ENCODE measurements around the gene ACTR1A.

The ACTR1A gene

DNA sequence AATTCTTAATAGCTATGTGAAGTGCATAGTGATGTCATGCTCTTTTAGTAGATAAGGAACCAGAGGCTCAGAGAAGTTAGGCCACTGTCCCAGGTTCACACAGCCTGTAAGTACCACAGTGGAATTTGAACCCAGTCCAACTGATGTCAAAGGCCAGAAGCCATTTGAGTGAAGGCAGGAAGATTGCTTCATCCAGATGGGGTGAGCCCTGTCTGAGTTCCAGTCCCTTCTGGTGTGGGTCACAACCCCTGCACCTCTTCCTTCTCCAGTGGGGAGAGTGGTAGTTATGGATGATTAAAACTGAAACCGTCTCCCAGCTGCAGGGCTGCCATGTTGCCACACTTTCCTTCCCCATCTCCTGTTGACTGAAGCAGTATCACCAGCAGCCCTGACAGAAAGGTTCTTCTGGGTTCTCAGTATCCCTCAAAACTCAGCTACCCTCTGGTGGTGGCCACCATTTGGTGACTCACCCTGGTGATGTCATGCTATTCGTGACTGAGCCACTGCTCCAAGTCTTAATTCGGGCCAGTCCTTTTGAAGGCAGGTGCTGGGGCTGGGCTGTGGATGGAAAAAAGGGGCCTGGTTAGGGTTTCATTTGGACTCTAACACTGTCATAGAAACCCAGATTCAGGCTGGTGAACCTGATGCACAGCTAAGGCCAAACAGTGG is 49.7 kb downstream of the ACTR1A start:
- no peak for DNase-seq

DNA sequence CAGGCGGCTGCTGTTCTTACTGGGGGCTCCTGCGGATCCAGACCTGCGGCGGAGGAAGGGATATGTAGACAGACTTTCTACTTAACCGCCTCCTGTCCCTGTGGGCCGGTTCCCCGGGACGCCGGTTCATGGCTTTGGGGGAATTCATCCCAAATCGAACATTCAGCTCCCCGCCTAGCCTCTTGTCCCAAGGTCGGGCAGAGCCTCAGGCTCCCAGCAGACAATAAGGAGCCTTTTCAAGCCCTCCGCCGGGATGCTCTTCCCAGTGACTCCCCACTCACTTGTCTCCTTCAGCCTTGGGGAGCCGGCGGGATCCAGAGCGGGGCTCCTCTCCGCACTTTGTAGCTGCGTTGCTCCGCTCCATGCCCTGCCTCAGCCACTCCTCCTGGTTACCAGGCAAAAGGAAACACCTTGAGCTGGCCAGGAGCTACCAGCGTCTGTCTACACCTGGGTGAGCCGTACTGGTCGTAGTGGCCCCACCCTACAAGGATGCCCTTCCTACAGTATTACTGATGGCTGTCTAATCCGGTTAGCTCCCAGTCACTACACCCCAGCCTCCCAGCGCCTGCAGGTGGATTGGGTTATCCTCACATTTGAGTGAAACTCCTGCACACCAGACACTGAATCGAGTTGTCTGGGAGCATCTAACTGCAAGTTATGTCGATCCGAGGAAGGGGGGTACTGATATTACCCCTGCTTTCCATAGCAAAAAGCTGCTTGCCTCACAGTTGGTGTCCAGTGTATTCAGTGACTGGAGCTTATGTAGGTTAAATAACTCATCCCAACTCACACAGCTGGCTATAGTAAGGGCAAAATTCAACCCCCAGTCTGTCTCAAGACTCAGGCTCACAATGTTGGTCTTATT is 51.2 kb downstream of the ACTR1A start, which contains the start of gene C10orf95:
TSS of gene C10orf95 (minus strand) at position 439 of the 865 bp plus-strand sequence. CDS start 450 bp downstream, outside the sequence.
- DNase-seq: no peak

DNA sequence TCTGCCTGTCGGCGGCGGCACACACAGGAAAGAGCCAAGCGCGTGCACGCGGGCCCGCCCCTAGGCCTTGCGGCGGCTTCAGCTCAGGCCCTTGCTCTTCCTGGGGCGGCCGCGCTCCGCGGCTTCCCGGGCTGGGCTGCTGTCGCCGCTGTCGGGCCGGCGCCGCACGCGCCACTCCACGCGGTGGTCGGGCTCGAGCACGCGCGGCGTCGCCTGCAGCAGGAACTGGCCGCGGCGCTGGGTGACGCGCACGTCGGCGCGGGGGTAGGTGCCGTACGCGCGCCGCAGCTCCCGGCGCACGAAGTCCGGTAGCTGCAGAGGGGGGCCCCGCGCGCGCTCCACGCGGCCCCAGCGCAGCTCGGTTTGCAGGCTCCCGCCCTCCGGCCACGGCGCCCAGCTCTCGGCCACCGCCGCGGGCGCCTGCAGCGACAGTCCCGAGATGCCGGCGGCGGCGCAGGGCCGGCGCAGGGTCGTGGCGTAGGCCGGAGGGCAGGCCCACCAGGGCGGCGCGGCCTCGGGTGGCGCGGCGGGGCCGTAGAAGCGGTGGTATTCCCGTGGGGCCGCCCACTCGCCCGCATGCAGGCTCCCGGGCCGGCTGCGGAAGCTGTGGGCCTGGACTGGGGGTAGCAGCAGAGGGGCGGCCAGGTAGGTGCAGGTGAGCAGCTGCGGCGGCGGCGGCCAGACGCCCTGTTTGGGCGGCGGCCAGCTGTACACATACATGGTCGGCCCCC is 52.0 kb downstream of the ACTR1A start:
- DNase-seq: peak; percentile 94

DNA sequence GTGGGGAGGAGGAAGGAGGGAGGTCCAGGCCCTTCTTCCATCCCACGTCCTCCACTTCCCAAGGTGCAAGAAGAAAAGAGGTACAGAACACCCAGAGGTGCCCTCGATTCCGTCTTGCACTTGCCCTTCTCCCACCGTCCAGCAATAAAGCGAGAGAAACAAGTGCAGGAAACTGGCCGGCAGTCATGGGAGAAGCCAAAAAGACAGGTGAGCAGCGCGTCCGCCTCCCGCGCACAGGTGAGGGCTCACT is 52.5 kb downstream of the ACTR1A start:
- no peak for DNase-seq

DNA sequence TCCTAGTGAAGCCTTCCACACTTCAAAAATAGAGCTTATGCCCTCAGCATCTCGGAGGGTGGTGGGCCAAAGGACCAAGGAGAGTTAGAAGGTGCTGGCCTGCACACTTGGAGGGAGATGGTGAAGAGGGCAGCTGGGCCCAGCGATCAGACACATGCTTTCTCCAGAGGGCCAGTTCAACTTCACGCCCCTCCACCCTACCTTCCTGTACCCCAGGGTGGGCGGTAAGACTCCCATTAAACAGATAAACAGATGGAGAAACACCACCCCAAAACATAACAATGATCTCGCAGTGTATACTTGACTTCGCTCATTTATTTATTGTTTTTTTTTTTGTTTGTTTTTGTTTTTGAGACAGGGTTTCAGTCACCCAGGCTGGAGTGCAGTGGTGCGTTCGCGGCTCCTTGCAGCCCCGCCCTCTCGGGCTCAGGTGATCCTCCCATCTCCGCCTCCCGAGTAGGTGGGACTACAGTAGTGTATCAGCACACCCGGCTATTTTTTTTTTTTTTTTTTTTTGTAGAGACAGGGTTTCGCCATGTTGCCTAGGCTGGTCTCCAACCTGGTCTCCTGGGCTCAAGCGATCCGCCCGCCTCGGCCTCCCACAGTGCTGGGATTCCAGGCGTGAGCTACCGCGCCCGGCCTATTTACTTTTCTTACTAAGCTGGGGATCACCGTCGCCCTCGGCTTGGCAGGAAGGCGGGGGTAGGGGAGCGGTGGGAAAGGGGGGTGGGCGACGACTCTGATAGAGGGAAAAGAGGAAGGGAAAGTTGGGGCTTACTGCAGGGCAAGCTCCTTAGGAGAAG is 53.0 kb downstream of the ACTR1A start:
- DNase-seq: peak; percentile 83

DNA sequence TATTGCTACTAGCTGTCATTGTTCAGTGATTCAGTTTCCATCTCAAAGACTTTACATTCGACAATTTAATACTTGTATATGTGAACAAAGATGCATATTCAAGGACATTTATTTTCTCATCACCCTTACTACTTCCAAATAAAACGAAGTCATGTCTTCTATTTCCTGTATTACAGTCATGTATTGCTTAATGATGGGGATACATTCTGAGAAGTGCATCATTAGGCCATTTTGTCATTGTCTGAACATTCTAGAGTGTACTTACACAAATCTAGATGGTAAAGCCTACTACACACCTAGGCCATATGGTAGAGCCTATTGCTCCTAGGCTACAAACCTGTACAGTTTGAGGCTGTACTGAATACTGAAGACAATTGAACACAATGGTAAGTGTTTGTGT is 57.7 kb downstream of the ACTR1A start:
- no peak for DNase-seq

DNA sequence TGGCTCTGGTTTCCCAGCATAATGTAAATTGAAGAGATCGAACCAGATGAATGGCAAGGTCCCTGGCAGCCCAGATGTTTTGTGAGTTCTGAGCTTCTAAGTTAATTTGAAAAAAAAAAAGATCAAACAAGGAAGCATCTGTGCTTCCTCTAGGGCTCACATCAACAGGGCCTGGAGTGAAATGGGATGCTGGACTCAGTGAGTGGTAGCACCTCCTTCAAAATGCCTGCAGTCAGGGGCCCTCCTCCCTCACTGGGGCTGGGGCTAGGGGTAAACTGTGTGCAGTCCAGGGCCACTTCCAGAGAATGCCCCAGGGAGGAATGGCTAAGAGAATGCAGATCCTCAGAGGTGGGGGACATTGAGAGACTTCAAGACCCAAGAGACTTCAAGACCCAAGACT is 64.1 kb downstream of the ACTR1A start:
- no peak for DNase-seq

DNA sequence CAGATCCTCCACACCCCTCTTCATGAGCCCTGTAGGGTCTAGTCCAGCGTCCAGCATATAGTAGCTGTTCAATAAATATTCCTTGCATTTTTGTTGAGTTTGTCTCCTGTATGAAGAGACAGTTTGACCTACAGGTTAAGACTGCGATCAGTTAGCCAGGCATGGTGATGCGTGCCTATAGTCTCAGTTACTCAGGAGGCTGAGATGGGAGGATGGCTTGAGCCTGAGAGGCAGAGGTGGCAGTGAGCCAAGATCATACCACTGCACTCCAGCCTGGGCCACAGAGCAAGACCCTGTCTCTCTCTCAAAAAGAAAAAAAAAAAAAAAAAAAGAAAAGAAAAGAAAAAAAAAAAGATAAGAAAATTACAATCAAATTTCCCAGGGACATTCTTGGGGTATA is 65.0 kb downstream of the ACTR1A start:
- DNase-seq: no peak

DNA sequence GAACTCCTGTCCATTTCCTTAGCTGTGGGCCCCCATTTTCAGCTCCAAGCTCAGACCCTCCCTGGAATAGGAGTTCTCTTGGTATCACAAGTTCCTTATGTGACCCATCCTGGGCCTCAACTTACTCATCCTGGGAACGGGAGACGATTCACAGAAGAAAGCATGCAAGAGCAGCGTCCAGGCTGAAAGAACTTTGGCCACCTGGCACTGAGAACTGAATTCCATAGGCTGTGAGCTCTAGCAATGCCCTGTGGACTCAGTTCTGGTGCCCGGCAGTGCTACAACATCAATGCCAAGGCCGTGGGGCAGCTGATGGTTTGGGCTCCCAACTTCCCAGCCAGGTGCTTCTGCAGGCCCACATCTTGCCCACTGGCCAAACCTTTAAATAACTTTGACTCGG is 66.2 kb downstream of the ACTR1A start:
- DNase-seq: no peak

DNA sequence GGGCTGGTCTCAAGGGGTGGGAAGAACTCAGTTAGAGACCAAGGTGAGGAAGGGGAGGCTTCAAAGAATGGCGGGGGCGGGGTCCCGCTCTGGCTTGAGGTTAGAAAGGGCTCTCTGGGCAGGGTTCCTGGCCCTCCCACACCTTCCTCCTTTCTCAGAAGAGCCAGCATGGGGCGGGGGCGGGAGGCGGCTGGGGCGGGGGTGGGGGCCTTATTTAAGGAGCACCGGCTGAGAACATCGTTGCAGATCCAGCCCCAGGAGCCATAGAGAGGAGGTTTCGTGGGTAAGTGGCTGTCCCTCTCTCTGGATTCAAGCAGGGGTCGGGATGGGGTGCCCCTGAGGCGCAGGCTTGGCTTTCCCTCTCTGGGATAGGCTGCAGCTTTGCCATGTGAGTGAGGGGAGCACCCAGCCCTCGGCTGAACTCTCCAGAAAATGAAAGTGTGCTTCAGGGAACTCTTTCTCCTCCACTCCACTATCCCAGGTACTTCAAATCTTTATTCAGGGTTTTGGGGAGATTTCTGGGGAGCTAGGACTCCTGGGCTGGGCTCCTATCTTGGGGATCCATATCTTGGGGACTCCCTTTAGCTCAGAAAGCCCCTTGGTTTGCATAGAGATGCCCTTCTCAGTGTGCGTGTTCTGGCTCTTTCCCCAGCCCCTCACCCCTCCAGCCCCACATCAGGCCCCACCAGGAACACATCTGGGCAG is 66.8 kb downstream of the ACTR1A start:
- DNase-seq: no peak

DNA sequence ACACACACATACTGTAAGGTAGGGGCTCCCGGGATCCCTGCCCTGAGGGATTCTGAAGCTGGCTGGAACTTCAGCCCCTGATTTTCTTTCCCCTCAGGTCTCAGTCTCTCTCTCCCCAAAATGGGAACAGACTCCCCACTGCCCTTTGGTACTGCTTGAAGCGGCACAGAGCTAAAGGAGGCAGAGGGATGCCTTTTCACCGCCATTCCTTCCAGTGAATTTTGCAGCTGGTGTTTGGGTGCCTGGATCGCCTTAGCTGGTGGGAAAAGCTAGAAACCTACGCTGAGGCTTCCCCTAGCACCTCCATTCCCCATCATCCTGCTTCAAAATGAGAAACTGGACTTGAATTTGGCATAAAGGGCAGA is 67.4 kb downstream of the ACTR1A start:
- DNase-seq: no peak

DNA sequence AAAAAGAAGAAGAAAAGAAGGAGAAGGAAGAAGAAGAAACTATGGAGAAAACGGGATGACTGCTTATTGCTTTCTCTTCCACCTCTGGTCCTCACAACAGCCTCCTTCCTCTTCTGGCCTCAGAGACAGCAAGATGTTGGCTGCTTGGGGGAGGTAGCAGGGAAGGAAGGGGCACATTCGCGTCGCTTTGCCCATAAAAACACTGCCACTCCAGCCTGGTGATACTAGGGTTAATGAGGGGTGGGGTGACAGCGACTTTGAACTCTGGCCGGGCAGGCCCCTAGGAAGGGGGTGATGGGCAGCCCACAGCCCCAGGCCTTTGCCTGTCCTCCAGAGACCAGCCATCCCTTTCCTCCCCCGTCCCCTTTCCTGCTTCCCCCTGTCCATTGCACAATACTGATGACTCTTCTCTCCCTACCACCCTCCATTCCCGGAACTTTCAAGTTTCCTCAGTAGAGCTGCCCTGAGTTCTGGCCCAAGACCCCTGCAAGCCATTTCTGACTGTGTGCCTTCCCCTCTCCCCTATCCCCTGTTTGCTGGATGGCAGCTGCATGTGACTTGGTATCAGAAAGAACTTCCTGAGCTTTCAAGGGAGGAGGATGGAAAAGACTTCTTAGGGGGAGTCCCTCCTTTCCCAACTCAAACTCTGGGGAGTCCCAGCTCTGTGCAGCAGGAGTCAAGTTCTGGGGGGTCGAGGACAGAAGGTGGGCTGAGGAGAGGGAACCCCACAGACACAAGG is 67.9 kb downstream of the ACTR1A start:
- DNase-seq: no peak

DNA sequence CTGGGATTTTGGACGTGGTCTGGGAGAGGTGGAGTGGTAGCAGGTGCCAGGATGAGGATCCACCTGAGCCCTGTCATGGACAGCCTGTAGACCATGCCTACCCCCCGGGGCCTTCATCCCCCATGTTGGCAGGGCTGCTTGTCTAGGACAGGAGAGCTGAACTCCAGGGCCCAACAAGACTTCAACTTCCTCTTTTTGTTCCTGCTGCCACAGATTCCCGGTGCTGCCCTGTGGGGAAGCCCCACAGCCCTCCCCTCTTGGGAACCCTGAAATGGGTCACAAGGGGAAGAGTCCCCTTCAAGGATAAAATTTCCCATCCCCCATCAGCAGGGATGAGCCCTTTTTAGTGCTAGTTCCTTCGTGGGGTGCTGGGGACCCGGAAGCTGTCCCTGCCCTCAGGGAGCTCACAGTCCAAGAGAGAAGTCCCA is 68.9 kb downstream of the ACTR1A start:
- no peak for DNase-seq

DNA sequence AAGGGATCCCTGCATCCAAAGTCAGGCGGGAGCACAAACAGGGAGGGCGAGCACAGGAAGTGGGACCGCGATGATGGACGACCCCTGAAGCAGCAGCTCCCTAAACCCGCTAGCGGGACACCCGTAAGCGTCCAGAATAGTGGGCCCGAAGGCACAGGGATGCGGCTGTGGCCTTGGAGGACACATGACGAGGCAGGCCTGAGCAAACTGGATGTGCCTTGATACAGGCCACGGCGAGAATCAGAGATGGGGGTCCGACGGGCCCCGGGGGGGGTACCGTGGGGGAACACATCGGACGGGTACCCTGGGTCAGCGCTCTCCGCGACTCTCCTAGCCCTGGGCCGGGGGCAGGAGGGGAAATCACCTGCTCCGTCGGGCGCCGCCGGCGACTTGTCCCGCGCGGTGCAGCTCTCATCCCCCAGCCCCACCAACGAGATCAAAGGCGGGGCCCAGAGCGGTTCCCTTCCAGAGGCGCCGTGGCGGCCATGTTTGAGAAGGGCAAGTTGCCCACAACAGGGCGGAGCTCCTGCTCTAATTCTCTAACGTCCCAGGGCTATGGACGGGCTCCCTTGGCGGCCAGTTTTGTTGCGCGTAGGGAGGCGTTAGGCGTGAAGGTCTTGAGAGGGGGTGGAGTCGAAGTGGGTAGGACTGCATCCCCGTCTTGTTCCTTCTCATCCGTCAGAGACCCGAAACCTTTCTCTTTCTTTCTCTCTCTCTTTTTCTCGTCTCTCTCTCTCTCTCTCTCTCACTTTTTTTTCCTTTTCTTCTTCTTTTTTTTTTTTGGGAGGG is 70.2 kb downstream of the ACTR1A start, which contains the start of gene CUEDC2:
TSS of gene CUEDC2 (minus strand) at position 413 of the 789 bp plus-strand sequence. CDS start 7,386 bp downstream, outside the sequence.
- DNase-seq: peak; percentile 90

DNA sequence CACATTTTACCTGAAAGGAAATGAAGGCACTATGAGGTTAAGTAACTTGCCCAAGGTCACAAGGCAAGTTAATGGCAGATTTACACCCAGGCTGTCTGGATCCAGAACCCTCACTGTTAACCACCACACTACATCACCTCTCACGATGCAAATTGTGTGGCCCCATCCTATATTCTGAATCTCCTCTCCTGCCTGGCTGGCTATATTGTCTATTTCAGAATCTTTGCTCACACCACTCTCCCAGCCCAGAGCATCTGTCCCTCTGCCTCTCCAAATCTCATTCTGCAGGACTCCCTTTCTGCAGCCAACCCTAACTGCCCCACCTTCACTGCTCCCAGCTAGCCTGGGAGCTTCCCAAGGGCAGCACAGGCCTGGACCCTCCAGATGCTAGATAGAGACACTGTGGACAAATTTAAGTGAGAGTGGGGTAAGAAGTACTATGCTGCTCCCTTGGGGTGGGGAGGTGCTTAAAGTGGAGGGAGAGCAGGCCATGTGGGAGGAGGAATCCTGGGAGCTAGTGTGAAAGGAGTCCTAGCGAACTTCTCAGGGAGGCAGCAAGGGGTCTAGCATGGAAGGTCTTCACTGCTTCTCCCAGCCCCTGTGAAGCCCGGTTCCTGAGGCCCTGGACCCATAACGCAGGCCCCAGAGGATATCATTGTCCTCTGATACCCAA is 70.9 kb downstream of the ACTR1A start:
- DNase-seq: no peak

DNA sequence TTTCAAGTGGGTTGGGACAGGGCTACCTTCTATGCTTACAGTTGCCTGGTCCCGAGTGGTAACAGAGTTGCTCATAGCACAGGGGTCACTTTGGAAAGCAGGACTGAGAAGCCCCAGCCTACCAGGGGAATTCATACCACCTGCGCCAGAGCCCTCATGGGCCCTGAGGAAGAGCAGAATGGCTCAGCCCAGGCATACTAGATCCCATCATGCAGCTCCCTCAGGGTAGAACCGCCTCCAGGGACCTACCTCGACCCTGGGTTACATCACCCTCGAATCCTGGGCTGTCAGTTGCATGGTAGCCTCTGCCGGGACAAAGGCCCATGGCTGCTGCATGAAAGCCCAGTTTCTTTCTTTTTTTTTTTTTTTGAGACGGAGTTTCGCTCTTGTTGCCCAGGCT is 73.0 kb downstream of the ACTR1A start:
- DNase-seq: no peak
